Mesenchymal stem cell (in vitro differentiated cells and primary cell): ENCODE results near the gene ACAA1.

Source experiments
- DNase-seq: peaks from one replicate; pipeline ENCODE4 v3.0.0-alpha.2; 2013
- H2AFZ ChIP-seq: one replicate; pipeline ENCODE4 v1.6.1; 2013; ENCODE audit warnings: low read depth, mild to moderate bottlenecking, control low read depth, inconsistent platforms, low read length, moderate library complexity
- H2AK5ac ChIP-seq: 2 replicates; pipeline ENCODE4 v1.6.1; 2013; ENCODE audit warnings: low read length, moderate library complexity, mild to moderate bottlenecking, inconsistent platforms; ENCODE audit not compliant: severe bottlenecking
- H2BK120ac ChIP-seq: one replicate; pipeline ENCODE4 v1.6.1; 2013; ENCODE audit warnings: low read depth, mild to moderate bottlenecking, inconsistent platforms, low read length, moderate library complexity
- H2BK12ac ChIP-seq, 2 experiments: one replicate each; pipeline ENCODE4 v1.6.1; 2013; ENCODE audit warnings: inconsistent platforms in 2 of 2, low read length in 2 of 2, mild to moderate bottlenecking in 2 of 2, moderate library complexity in 2 of 2, control low read depth in 1 of 2
- H2BK15ac ChIP-seq: one replicate; pipeline ENCODE4 v1.6.1; 2013; ENCODE audit warnings: mild to moderate bottlenecking, low read depth, inconsistent platforms; ENCODE audit not compliant: poor library complexity, severe bottlenecking
- H2BK5ac ChIP-seq: 2 replicates; pipeline ENCODE4 v1.6.1; 2013; ENCODE audit warnings: low read depth, mild to moderate bottlenecking, low read length, control low read depth, inconsistent platforms; ENCODE audit not compliant: poor library complexity, severe bottlenecking
- H3K14ac ChIP-seq, 2 experiments: one replicate each; pipeline ENCODE4 v1.6.1; 2013; ENCODE audit warnings: inconsistent platforms in 2 of 2, low read length in 2 of 2, control low read depth in 1 of 2, mild to moderate bottlenecking in 1 of 2, moderate library complexity in 1 of 2
- H3K18ac ChIP-seq, 2 experiments: one replicate each; pipeline ENCODE4 v1.6.1; 2013; ENCODE audit warnings: inconsistent platforms in 2 of 2, low read length in 2 of 2, control low read depth in 1 of 2, low read depth in 1 of 2, mild to moderate bottlenecking in 1 of 2
- H3K23ac ChIP-seq, 2 experiments: one replicate each; pipeline ENCODE4 v1.6.1; 2013; ENCODE audit warnings: inconsistent platforms in 2 of 2, low read length in 2 of 2, mild to moderate bottlenecking in 2 of 2, moderate library complexity in 2 of 2, control low read depth in 1 of 2
- H3K27ac ChIP-seq: 2 replicates; pipeline ENCODE4 v1.5.1; 2013; ENCODE audit warnings: mild to moderate bottlenecking, moderate library complexity, low read length, control low read depth, inconsistent platforms; ENCODE audit not compliant: poor library complexity, severe bottlenecking
- H3K27me3 ChIP-seq, 2 experiments: 2 replicates each; pipeline versions ENCODE4 v1.6.1 to v1.7.0; 2013; ENCODE audit warnings: low read length in 2 of 2, mild to moderate bottlenecking in 2 of 2, moderate library complexity in 2 of 2, control low read depth in 1 of 2, inconsistent platforms in 1 of 2; ENCODE audit not compliant: control insufficient read depth in 1 of 2, insufficient read depth in 1 of 2
- H3K36me3 ChIP-seq, 2 experiments: 2 replicates each; pipeline versions ENCODE4 v1.6.1 to v1.7.0; 2013; ENCODE audit warnings: low read length in 2 of 2, control low read depth in 1 of 2, inconsistent platforms in 1 of 2, low read depth in 1 of 2, mild to moderate bottlenecking in 1 of 2; ENCODE audit not compliant: insufficient read depth in 2 of 2, control insufficient read depth in 1 of 2
- H3K4ac ChIP-seq, 2 experiments: one replicate each; pipeline ENCODE4 v1.6.1; 2013; ENCODE audit warnings: inconsistent platforms in 2 of 2, low read length in 2 of 2, mild to moderate bottlenecking in 2 of 2, moderate library complexity in 2 of 2, control low read depth in 1 of 2, low read depth in 1 of 2
- H3K4me1 ChIP-seq: 2 replicates; pipeline ENCODE4 v1.6.1; 2013; ENCODE audit warnings: low read depth, low read length, control low read depth; ENCODE audit not compliant: control insufficient read depth, insufficient read depth
- H3K4me2 ChIP-seq: 2 replicates; pipeline ENCODE4 v1.6.1; 2013; ENCODE audit warnings: low read length, mild to moderate bottlenecking, inconsistent platforms; ENCODE audit not compliant: poor library complexity, severe bottlenecking
- H3K4me3 ChIP-seq, 2 experiments: 2 replicates each; pipeline versions ENCODE4 v1.5.1 to v1.7.0; 2013; ENCODE audit warnings: low read length in 2 of 2, mild to moderate bottlenecking in 2 of 2, control low read depth in 1 of 2, low read depth in 1 of 2; ENCODE audit not compliant: insufficient read depth in 1 of 2
- H3K79me1 ChIP-seq: replicated peaks from 2 replicates; pipeline ENCODE4 v1.6.1; 2013; ENCODE audit warnings: mild to moderate bottlenecking, control low read depth, low read length, inconsistent platforms; ENCODE audit not compliant: poor library complexity, severe bottlenecking
- H3K9ac ChIP-seq: 2 replicates; pipeline ENCODE4 v1.7.0; 2013; ENCODE audit warnings: mild to moderate bottlenecking, low read length, moderate library complexity
- H3K9me3 ChIP-seq: 2 replicates; pipeline ENCODE4 v1.7.0; 2013; ENCODE audit warnings: mild to moderate bottlenecking, low read length; ENCODE audit not compliant: control insufficient read depth
- H4K8ac ChIP-seq: one replicate; pipeline ENCODE4 v1.6.1; 2013; ENCODE audit warnings: inconsistent platforms, mild to moderate bottlenecking, low read length, moderate library complexity
- H4K91ac ChIP-seq: one replicate; pipeline ENCODE4 v1.6.1; 2013; ENCODE audit warnings: mild to moderate bottlenecking, low read length, inconsistent platforms
- WGBS: methylation state at CpG from one replicate; pipeline ENCODE4 v1.1.7; 2013; ENCODE audit warnings: mixed read lengths; 5-methylcytosine and 5-hydroxymethylcytosine counted together

ACAA1 gene

GRCh38 chr3:38095669-38096483, 41.1 kb downstream of the ACAA1 start:
- no peak overlapping the region for H3K9ac ChIP-seq
- H3K27me3 ChIP-seq: peaks cover 62 to 73% of the 10 kb centered on the region in 2 experiments
- no peak overlapping the region for H3K4me2 ChIP-seq
- H2BK15ac ChIP-seq: no peak overlapping the region
- WGBS: 89% methylated on average over 6 of the region's 6 CpGs
- no peaks in the 10 kb centered on the region for H3K4me1 ChIP-seq
- no peak overlapping the region for H3K23ac ChIP-seq
- no peak overlapping the region for H3K18ac ChIP-seq
- H4K91ac ChIP-seq: no peak overlapping the region
- H3K14ac ChIP-seq: no peak overlapping the region
- no peak overlapping the region for H2AK5ac ChIP-seq
- H3K4ac ChIP-seq: no peak overlapping the region
- H3K9me3 ChIP-seq: no peaks in the 10 kb centered on the region
- H3K4me3 ChIP-seq: no peak overlapping the region
- H2AFZ ChIP-seq: no peak overlapping the region
- H2BK12ac ChIP-seq: no peak overlapping the region
- no peak overlapping the region for H4K8ac ChIP-seq
- no peak overlapping the region for H3K27ac ChIP-seq
- no peaks in the 10 kb centered on the region for H3K79me1 ChIP-seq
- no peak for DNase-seq
- H2BK5ac ChIP-seq: no peak overlapping the region
- H3K36me3 ChIP-seq: no peaks in the 10 kb centered on the region
- H2BK120ac ChIP-seq: no peak overlapping the region

DNA sequence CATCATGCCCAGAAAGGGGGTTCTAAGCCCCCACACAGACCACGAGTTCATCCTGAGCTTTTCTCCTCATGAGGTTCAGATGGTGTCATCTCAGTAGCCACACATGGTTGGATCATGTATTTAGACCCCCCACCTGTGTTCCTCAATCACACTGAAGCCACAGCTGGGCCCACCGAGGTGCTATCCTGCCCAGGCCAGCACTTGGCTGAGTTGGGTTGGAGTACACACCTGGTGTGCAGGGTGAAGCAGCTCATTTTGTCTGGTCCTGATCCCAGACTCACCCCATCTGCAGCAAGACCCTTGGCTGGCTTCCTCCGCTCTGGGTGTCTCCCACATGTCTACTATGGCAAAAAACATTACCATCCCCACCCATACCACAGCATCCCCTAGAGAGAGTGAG, 41.9 kb downstream of the ACAA1 start:
- Histone ChIP-seq H3K4ac (no peak overlapping the region), H3K79me1 (no peaks in the 10 kb centered on the region), H4K91ac (no peak overlapping the region), H3K4me1 (no peaks in the 10 kb centered on the region), H2BK12ac (no peak overlapping the region), H2BK120ac (no peak overlapping the region), H4K8ac (no peak overlapping the region), H2AFZ (no peak overlapping the region), H3K9me3 (no peaks in the 10 kb centered on the region), H2BK15ac (no peak overlapping the region), H3K18ac (no peak overlapping the region), H3K27ac (no peak overlapping the region), H3K36me3 (no peaks in the 10 kb centered on the region), H3K14ac (no peak overlapping the region), H3K4me3 (no peak overlapping the region), H3K27me3 (peaks cover 59 to 64% of the 10 kb centered on the region in 2 experiments), H3K9ac (no peak overlapping the region), H3K23ac (no peak overlapping the region), H2BK5ac (no peak overlapping the region), H2AK5ac (no peak overlapping the region), H3K4me2 (no peak overlapping the region)
- 68% methylated on average over 3 of the region's 3 CpGs for WGBS
- DNase-seq: no peak

DNA sequence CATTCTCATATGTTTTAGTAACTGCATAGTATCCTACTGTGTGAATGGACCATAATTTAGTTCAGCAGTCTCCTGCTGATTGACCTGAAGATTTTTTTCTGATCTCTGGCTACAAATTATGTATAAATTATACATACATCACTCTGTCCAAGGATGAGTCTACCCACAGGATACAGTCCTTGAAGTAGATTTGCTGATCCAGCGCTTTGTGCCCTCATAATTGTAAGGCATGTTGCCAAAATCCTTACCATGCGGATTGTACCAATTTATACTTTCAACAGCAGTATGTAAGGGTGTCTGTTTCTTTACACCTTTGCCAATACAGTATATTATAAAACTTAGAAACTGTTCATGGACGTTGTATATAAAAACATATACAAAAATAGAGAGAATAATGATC, 46.5 kb downstream of the ACAA1 start:
- Histone ChIP-seq H2AK5ac (no peak overlapping the region), H3K27ac (no peak overlapping the region), H3K4me3 (no peak overlapping the region), H2BK120ac (no peak overlapping the region), H3K4me1 (no peaks in the 10 kb centered on the region), H2BK5ac (no peak overlapping the region), H3K79me1 (no peaks in the 10 kb centered on the region), H3K9ac (no peak overlapping the region), H3K4ac (no peak overlapping the region), H3K4me2 (no peak overlapping the region), H3K36me3 (no peaks in the 10 kb centered on the region), H3K9me3 (no peaks in the 10 kb centered on the region), H3K18ac (no peak overlapping the region), H2AFZ (no peak overlapping the region), H2BK15ac (no peak overlapping the region), H3K14ac (no peak overlapping the region), H4K8ac (no peak overlapping the region), H4K91ac (no peak overlapping the region), H3K27me3 (peaks cover 30 to 31% of the 10 kb centered on the region in 2 experiments), H3K23ac (no peak overlapping the region), H2BK12ac (no peak overlapping the region)
- DNase-seq: no peak
- 63% methylated on average over 1 of the region's 3 CpGs for WGBS

DNA sequence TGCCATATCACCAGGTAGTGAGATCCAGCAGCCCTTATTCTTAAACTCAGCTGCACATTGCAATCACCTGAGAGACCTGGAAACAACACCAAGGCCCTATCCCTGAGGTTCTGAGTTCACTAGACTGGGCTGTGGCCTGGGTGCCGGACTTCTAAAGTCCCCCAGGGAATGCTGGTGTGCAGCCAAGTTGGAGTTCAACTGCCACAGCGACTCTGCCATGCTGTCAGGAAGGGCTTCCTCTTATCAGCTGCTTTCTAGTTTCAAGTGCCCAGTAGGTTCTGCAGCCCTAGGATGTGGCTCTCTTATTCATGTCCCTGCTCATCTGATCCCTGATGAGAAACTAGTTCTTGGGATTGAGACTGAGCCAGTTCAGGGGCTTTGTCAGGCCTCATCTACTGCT, 47.8 kb downstream of the ACAA1 start:
- no peak overlapping the region for H4K8ac ChIP-seq
- no peak overlapping the region for H3K27ac ChIP-seq
- DNase-seq: no peak
- H2AFZ ChIP-seq: no peak overlapping the region
- no peak overlapping the region for H4K91ac ChIP-seq
- H3K4ac ChIP-seq: peak overlapping the region in 1 of 2 experiments; percentile 47
- no peak overlapping the region for H2BK15ac ChIP-seq
- no peak overlapping the region for H2BK120ac ChIP-seq
- no peaks in the 10 kb centered on the region for H3K4me1 ChIP-seq
- no peaks in the 10 kb centered on the region for H3K79me1 ChIP-seq
- H2AK5ac ChIP-seq: no peak overlapping the region
- no peak overlapping the region for H3K4me3 ChIP-seq
- H2BK12ac ChIP-seq: no peak overlapping the region
- no peak overlapping the region for H3K9ac ChIP-seq
- 87% methylated on average over 2 of the region's 2 CpGs for WGBS
- H2BK5ac ChIP-seq: no peak overlapping the region
- H3K36me3 ChIP-seq: no peaks in the 10 kb centered on the region
- H3K4me2 ChIP-seq: no peak overlapping the region
- H3K9me3 ChIP-seq: peaks cover 3% of the 10 kb centered on the region
- no peak overlapping the region for H3K23ac ChIP-seq
- H3K14ac ChIP-seq: no peak overlapping the region
- peaks cover 18 to 20% of the 10 kb centered on the region in 2 experiments for H3K27me3 ChIP-seq
- no peak overlapping the region for H3K18ac ChIP-seq
